ENCODE measurements around the gene PICK1.

PICK1 gene

GRCh38 chr22:38046070-38046748, 11.0 kb upstream of the PICK1 start:
- DNase-seq (ENCODE audit: low read depth in 4 of 4, low spot score in 1 of 4): no peak

GRCh38 chr22:38049812-38050619, 7.2 kb upstream of the PICK1 start:
- DNase-seq (ENCODE audit: low read depth in 4 of 4, low spot score in 1 of 4): no peak

DNA sequence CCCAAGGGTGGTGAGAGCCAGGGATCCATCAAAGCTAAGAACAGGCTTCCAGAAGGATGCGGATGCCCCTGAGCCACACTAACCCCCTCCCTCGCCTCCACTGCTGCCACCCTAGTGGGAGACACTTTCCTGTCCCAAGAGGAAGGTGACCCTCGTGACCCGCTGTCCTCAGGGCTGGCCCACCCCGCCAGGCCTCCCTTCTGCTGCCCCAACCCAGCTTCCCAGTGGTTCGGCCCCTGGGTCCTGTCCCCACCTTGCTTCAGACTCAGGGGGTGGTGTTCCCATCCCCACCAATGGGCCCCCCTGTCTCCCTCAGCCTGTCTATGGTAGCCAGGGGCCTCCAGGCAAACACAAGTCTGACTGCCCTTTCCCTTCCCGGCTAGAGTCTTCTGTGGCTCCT, 6.5 kb upstream of the PICK1 start:
- no peak for DNase-seq (ENCODE audit: low read depth in 4 of 4, low spot score in 1 of 4)

- no peak for DNase-seq (ENCODE audit: low read depth in 4 of 4, low spot score in 1 of 4)
Measured at GRCh38 chr22:38051261-38051660, 5.9 kb upstream of the PICK1 start.

DNA sequence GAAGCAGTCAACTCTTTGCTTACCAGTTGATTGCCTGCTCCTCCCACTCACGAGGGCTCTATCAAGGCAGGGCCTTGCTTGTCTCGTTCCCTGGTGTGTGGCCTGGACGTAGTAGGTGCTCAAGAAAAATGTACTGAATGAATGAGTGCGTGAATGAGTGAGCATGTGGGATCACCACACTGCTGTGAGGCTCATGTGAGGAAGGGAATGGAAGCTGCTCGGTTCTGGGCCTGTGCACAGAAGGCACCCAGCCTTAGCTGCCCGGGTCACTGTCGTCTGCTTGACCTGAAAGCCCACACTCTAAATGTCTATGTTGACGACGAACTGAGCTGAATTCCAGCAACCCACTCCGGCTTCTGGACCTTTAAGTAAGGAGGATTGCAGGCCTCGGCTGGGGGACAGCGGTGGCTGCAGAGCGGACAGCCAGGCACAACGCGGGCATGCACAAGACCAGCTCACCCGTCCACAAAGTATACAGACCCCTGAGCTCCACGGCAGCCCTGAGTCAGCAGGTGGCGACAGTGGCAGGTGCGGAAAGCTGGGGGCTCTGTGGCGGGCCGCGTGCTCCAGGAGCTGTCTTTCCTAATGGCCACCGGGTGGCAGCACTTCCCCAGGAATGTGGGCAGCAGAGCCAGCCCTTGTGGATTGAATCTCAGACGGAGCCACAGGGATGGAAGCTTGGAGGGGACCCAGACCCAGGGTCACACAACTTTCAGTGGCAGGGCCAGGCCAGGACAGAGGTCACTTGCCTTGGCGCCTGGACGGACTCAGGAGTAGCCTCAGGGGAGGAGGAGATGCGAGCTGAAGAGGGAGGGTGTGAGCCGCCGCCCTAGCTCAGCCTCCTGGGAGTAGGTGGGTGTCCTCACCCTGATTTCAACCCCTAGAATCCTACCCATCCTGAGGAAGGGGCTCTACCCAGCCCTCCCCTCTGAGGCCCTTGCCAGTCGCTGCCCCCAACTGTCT, 5.0 kb upstream of the PICK1 start:
- DNase-seq (ENCODE audit: low read depth in 4 of 4, low spot score in 1 of 4): peak; percentile 33 to 62 (median 60)

GRCh38 chr22:38062791-38063190, 5.6 kb downstream of the PICK1 start:
- no peak for DNase-seq (ENCODE audit: low read depth in 4 of 4, low spot score in 1 of 4)

DNA sequence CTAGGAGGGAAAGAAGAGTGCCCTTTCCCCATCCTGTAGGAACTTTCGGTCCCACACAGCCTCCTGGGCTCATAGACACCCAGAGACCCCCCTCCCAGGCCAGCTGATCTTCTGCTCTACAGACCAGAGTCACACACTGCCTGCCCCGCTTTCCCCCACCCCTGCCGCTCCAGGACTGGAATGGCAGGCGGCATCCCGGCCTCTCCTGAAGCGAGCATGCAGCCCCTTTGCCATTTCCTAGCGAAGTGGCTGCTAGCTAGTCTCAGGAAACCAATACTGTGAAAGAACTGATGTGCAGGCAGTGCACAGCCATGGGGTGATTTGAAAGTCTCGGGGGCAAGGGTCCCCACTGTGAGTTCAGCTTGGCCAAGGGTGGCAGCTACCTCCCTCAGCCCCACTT, 8.3 kb downstream of the PICK1 start:
- DNase-seq (ENCODE audit: low read depth in 4 of 4, low spot score in 1 of 4): no peak

GRCh38 chr22:38066381-38067027, 9.3 kb downstream of the PICK1 start:
- DNase-seq (ENCODE audit: low read depth in 4 of 4, low spot score in 1 of 4): no peak

DNA sequence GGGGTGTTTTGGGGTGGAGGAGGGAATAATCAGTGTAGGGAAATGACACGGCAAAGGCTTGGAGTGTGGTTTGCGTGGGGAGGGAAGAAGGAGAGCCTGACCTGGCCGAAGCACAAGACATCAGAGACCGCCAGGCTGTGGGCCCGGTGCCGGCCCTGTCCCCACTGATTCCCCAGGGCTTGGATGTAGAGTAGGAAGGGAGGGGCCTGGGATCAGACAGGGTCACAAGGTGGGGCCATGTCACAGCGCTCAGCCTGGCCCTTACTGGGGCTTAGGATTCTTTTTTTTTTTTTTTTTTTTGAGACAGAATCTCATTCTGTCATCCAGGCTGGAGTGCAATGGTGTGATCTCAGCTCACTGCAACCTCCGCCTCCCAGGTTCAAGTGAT, 9.8 kb downstream of the PICK1 start:
- DNase-seq (ENCODE audit: low read depth in 4 of 4, low spot score in 1 of 4): no peak

- DNase-seq (ENCODE audit: low read depth in 4 of 4, low spot score in 1 of 4): no peak
Measured at GRCh38 chr22:38067761-38068360, 10.7 kb downstream of the PICK1 start.

DNA sequence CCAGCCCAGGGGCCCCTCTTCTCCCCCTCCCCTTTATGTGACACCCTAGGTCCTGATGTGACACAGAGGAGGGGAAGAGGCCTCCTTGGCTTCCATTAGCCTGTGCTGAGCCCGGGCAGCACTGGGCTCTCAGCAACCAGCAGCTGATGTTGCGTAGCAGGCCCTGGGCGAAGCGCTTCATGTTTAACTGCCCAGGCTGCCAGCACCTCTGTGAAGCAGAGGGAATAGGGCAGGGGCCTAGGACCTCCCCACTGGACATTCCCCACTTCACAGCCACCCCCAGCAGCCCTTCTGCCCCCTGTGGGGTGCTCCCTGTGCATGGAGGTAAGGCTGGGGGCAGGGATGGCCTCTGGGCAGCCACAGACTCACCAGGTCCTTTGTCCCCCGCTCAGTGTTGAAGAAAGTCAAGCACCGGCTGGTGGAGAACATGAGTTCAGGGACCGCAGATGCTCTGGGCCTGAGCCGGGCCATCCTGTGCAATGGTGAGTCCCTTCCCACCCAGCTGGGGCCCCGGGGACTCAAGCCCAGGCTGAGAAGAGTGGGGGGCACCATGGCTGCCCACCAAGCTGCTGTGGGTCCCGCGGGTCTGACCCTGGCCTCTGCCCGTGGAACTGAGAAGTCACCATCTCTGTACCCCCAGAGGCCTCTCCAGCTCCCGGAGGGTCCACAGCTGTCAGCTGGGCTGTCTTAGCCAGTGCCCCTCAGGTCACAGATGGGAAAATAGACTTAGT, 11.6 kb downstream of the PICK1 start:
- no peak for DNase-seq (ENCODE audit: low read depth in 4 of 4, low spot score in 1 of 4)

- DNase-seq (ENCODE audit: low read depth in 4 of 4, low spot score in 1 of 4): no peak
Measured at GRCh38 chr22:38069372-38070249, 12.4 kb downstream of the PICK1 start.

GRCh38 chr22:38070250-38070921, 13.2 kb downstream of the PICK1 start:
- no peak for DNase-seq (ENCODE audit: low read depth in 4 of 4, low spot score in 1 of 4)

DNA sequence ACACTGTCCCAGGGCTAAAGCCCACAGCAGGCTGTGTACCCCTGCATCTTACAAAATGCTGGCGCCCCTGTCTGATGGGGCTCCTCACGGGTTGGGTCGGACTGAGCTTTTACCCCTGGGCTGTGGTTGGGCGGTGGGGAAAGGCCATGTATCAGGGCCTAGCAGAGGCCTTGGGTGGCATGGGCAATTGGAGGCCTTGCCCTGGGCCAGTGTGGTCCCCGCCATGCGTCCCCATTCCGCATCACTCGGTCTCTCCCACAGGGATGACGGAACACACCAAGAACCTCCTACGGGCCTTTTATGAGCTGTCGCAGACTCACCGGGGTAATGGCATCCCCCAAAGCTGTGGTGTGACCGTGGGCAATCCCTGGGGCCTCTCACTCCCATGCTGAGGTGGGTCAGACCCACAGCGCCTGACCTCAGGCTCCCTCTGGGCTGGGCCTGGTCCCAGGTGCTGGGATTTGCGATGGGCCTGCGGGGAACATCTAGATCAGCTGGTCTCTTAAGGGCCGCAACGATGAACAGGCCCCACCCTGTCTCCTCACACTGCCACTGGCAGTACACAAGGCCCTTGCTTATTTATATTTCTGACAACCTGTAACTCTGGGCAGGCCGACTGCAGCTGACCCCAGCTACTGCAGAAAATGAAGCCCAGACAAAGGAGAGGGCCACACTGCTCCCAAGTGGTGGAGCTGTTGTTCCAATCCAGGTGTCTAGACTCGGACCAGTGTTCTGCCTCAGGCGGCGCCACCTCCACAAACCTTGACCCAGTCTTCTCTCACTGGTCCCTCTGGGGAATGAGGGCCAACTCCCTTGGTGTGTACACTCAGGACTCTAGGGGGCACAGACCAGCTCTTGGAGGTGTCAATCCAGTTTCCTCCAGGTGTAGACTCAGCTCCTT, 14.5 kb downstream of the PICK1 start:
- no peak for DNase-seq (ENCODE audit: low read depth in 4 of 4, low spot score in 1 of 4)

- no peak for DNase-seq (ENCODE audit: low read depth in 4 of 4, low spot score in 1 of 4)
Measured at GRCh38 chr22:38072322-38073149, 15.3 kb downstream of the PICK1 start.
